GM12878 (cell line): ENCODE measurements around the gene KRR1. TPM values are rescaled to one million over a fixed set of nuclear protein-coding genes. Genes with fewer than 3 reads are reported as not detected.

Source experiments
- ATAC-seq: fragments of 200-7000 bp; cut with Tn5 transposase; 3 replicates; pipeline ENCODE4 v1.9.1; 2020; ENCODE audit warnings: mild to moderate bottlenecking, moderate library complexity
- BruUV-seq: library from RNA; stranded (reverse); fragments of 400-500 nt; replicated peaks from 2 replicates; lab custom pipeline; 2021; lab: Mats Ljungman, UMichigan
- CTCF ChIA-PET: fragments of 300-600 bp; sonication (Branson Sonifier 250); formaldehyde crosslinking; extraction: SDS; loops from one replicate; lab custom pipeline; 2021; ENCODE audit warnings: inconsistent platforms; lab: Yijun Ruan, JAX
- POLR2A ChIA-PET: fragments of 350-600 bp; formaldehyde crosslinking; extraction: SDS; loops from one replicate; lab custom pipeline; 2021; ENCODE audit warnings: inconsistent platforms; lab: Charles Lee
- RAD21 ChIA-PET: fragments of 300-600 bp; sonication (Branson Sonifier 250); formaldehyde crosslinking; loops from one replicate; lab custom pipeline; 2023; ENCODE audit warnings: antibody characterized with exemption; ENCODE audit not compliant: unreplicated experiment; lab: Charles Lee
- SMC1A ChIA-PET: fragments of 300-600 bp; sonication (Branson Sonifier 250); formaldehyde crosslinking; loops from one replicate; lab custom pipeline; 2023; ENCODE audit not compliant: unreplicated experiment, uncharacterized antibody; lab: Charles Lee
- DNase-seq: peaks from one replicate; pipeline ENCODE4 v3.0.0-alpha.2; 2011; ENCODE audit warnings: low read depth, low spot score
- FAIRE-seq: peaks from 3 replicates; lab custom pipeline; 2011; peaks lifted over from hg19 to GRCh38; lab: Jason Lieb, UNC
- H2AFZ ChIP-seq: 2 replicates; pipeline ENCODE4 v1.6.0; 2011; ENCODE audit warnings: low read depth, low read length, control low read depth; ENCODE audit not compliant: control insufficient read depth
- H3K27ac ChIP-seq: 2 replicates; pipeline ENCODE4 v1.5.1; 2011; ENCODE audit warnings: control low read depth; ENCODE audit not compliant: control insufficient read depth, insufficient read depth
- H3K27me3 ChIP-seq, 2 experiments: replicated peaks in 1 of 2; 2 replicates each; pipeline versions ENCODE4 v1.6.0 to v1.6.1; 2011; ENCODE audit warnings: low read length in 1 of 2; ENCODE audit not compliant: control insufficient read depth in 2 of 2, insufficient read depth in 2 of 2
- H3K36me3 ChIP-seq, 2 experiments: 2 replicates each; pipeline ENCODE4 v1.5.1; 2011; ENCODE audit warnings: low read length in 1 of 2; ENCODE audit not compliant: control insufficient read depth in 2 of 2, insufficient read depth in 2 of 2
- H3K4me1 ChIP-seq: 2 replicates; pipeline ENCODE4 v1.6.1; 2011; ENCODE audit warnings: mild to moderate bottlenecking, low read length, moderate library complexity, mixed read lengths; ENCODE audit not compliant: control insufficient read depth, insufficient read depth
- H3K4me2 ChIP-seq: 2 replicates; pipeline ENCODE4 v1.6.0; 2011; ENCODE audit warnings: control low read depth; ENCODE audit not compliant: control insufficient read depth, insufficient read depth
- H3K4me3 ChIP-seq: fragments of 200-600 bp; sonication (generic); 2 replicates; pipeline ENCODE4 v1.5.1; 2016
- H3K79me2 ChIP-seq: 2 replicates; pipeline ENCODE4 v1.6.0; 2011; ENCODE audit warnings: low read length; ENCODE audit not compliant: control insufficient read depth, insufficient read depth
- H3K9ac ChIP-seq: 2 replicates; pipeline ENCODE4 v1.8.0; 2011; ENCODE audit warnings: low read length, control low read depth, mixed read lengths; ENCODE audit not compliant: control insufficient read depth, insufficient read depth
- H3K9me3 ChIP-seq: replicated peaks from 3 replicates; pipeline ENCODE4 v1.5.1; 2011; ENCODE audit warnings: mild to moderate bottlenecking, low read length; ENCODE audit not compliant: control insufficient read depth, insufficient read depth
- H4K20me1 ChIP-seq: 2 replicates; pipeline ENCODE4 v1.6.0; 2011; ENCODE audit not compliant: control insufficient read depth, insufficient read depth
- RAD21 ChIP-seq: IDR thresholded peaks from 2 replicates; pipeline ENCODE4 v1.6.1; 2011; ENCODE audit warnings: mild to moderate bottlenecking, low read depth, low read length, moderate library complexity; ENCODE audit not compliant: insufficient read depth
- SREBF2 ChIP-seq: IDR thresholded peaks from 2 replicates; pipeline ENCODE4 v1.6.1; 2012; ENCODE audit warnings: mild to moderate bottlenecking, low read length
- ZNF687 ChIP-seq: fragments of 450-650 bp; IDR thresholded peaks from 2 replicates; pipeline ENCODE4 v1.6.1; 2017; ENCODE audit warnings: mild to moderate bottlenecking, moderate library complexity
- WGBS: methylation state at CpG from one replicate; pipeline ENCODE4 v1.1.6; 2016; ENCODE audit warnings: low lambda C conversion rate; ENCODE audit not compliant: insufficient replicate concordance, insufficient coverage; ENCODE audit errors: missing lambda C conversion rate; 5-methylcytosine and 5-hydroxymethylcytosine counted together
- in situ Hi-C: fragments of 300-500 bp; cut with MboI; formaldehyde crosslinking; loops from 9 replicates; pipeline ENCODE4 v1.14.3; 2018; ENCODE audit warnings: mixed read lengths
- intact Hi-C: fragments of 100-400 bp; cut with micrococcal nuclease; formaldehyde crosslinking; loops from one replicate; pipeline ENCODE4 v1.14.2; 2022; ENCODE audit not compliant: unreplicated experiment
- polyA plus RNA-seq, 11 experiments: library from polyadenylated mRNA; depleted of rRNA in 4 of 11; unstranded in 6 of 11; stranded (reverse) in 5 of 11; fragments of >200 nt; fragmentation: Nextera tagmentation in 4 of 11; fragmentation: Illumina TruSeq in 1 of 11; extraction: Ambion mirVana in 4 of 11; extraction: Trizol in 1 of 11; gene quantifications; 1 replicate in 1 of 11; 2 replicates in 10 of 11; pipeline versions ENCODE4 v1.2.1 to v1.2.3, GENCODE V29; 2011 to 2016; ENCODE audit warnings: inconsistent platforms in 2 of 11, missing spikeins in 2 of 11, low read depth in 1 of 11
- total RNA-seq, 4 experiments: library from RNA; depleted of rRNA in 3 of 4; stranded (reverse); fragments of >200 nt in 3 of 4; fragmentation: Illumina TruSeq in 1 of 4; extraction: Trizol in 1 of 4; gene quantifications; 2 replicates each; pipeline versions ENCODE4 v1.2.1 to v1.2.3, GENCODE V29; 2013 to 2021

Gene KRR1
- total and polyA plus RNA-seq, 10 of the 15 experiments (the other 5 are each of a cell fraction or from before 2014, with no cell fraction given): 29.6 to 103 (median 75.3) TPM

GRCh38 chr12:75457191-75457590 is 54.2 kb downstream of the KRR1 start (continued):
- TF ChIP-seq ZNF687: no peak
- no peak for TF ChIP-seq SREBF2

GRCh38 chr12:75455839-75456238 is 55.6 kb downstream of the KRR1 start:
- intact Hi-C loops: no loop called here
- POLR2A ChIA-PET: no interaction called here

More at GRCh38 chr12:75455839-75456238, 55.6 kb downstream of the KRR1 start:
- ATAC-seq: no peak
- DNase-seq: no peak
- no peak overlapping the region for H3K4me2 ChIP-seq
- no peak overlapping the region for H3K4me3 ChIP-seq
- H3K27ac ChIP-seq: no peak overlapping the region
- no peaks in the 10 kb centered on the region for H3K79me2 ChIP-seq
- H3K9me3 ChIP-seq: no peaks in the 10 kb centered on the region
- RAD21 ChIA-PET: no interaction called here
- no peaks in the 10 kb centered on the region for H3K4me1 ChIP-seq
- H3K9ac ChIP-seq: no peak overlapping the region
- FAIRE-seq: no peak
- 27% methylated on average over 5 of the region's 5 CpGs for WGBS
- no peak for TF ChIP-seq RAD21
- no peaks in the 10 kb centered on the region for H3K36me3 ChIP-seq
- no peaks in the 10 kb centered on the region; a peak in 1 of 4 replicates for H3K27me3 ChIP-seq
- no TSS peak for BruUV-seq
- H2AFZ ChIP-seq: no peak overlapping the region
- SMC1A ChIA-PET: interaction anchor here (1.1 to 1.8 kb wide), 3 partner anchors 22 to 44 kb away, joined by 3 to 4 read pairs (median 3); no protein-coding TSS in a partner anchor
- CTCF ChIA-PET: no interaction called here
- no peaks in the 10 kb centered on the region for H4K20me1 ChIP-seq
- in situ Hi-C loops: no loop called here
